ENCODE data around the gene TAC4.

- TF ChIP-seq CTCF (conservative IDR thresholded peaks at IDR 0.05 in 1 of 2, IDR thresholded peaks at IDR 0.05 in 1 of 2; ENCODE audit: low read depth in 1 of 2, low read length in 2 of 2) = no peak
- TF ChIP-seq EZH2 (IDR thresholded peaks at IDR 0.05; ENCODE audit: low read length, missing control alignments) = no peak
These were observed 46.9 kb upstream of the TAC4 start for GRCh38 chr17:49894761-49895160.
